Mucosa of rectum (tissue), 2 donors: ENCODE measurements around the gene ARL3.

Experiments
- H3K27ac ChIP-seq, 2 donors: one replicate each; pipeline ENCODE4 v1.7.0; 2013; ENCODE audit warnings: inconsistent platforms in 2 of 2, low read depth in 2 of 2, low read length in 2 of 2
- H3K27me3 ChIP-seq, 2 donors: one replicate each; pipeline ENCODE4 v1.7.0; 2013; ENCODE audit warnings: low read length in 2 of 2; ENCODE audit not compliant: control insufficient read depth in 2 of 2, insufficient read depth in 2 of 2
- H3K36me3 ChIP-seq, 2 donors: one replicate each; pipeline ENCODE4 v1.7.0; 2013; ENCODE audit warnings: low read length in 2 of 2; ENCODE audit not compliant: control insufficient read depth in 2 of 2, insufficient read depth in 2 of 2
- H3K4me1 ChIP-seq, 2 donors: one replicate each; pipeline ENCODE4 v1.7.0; 2013; ENCODE audit warnings: low read length in 2 of 2, mild to moderate bottlenecking in 1 of 2; ENCODE audit not compliant: control insufficient read depth in 2 of 2, insufficient read depth in 2 of 2
- H3K4me3 ChIP-seq, 2 donors: one replicate each; pipeline ENCODE4 v1.7.0; 2013; ENCODE audit warnings: low read length in 2 of 2
- H3K9ac ChIP-seq, 2 donors: one replicate each; pipeline ENCODE4 v1.7.0; 2013; ENCODE audit warnings: low read length in 2 of 2, low read depth in 1 of 2, mild to moderate bottlenecking in 1 of 2
- H3K9me3 ChIP-seq, 2 donors: one replicate each; pipeline ENCODE4 v1.7.0; 2013; ENCODE audit warnings: low read length in 2 of 2; ENCODE audit not compliant: control insufficient read depth in 2 of 2
- donor health status: healthy.
- donor health status: Normal muscosa, but diverticular disease.

The ARL3 gene

GRCh38 chr10:102665904-102666509 is 48.2 kb downstream of the ARL3 start:
- Histone ChIP-seq H3K27ac (no peak overlapping the region), H3K36me3 (no peaks in the 10 kb centered on the region), H3K4me1 (peaks cover 11 to 13% of the 10 kb centered on the region in 2 donors), H3K9me3 (no peaks in the 10 kb centered on the region), H3K4me3 (no peak overlapping the region), H3K27me3 (no peaks in the 10 kb centered on the region), H3K9ac (no peak overlapping the region)

- Histone ChIP-seq H3K9me3 (no peaks in the 10 kb centered on the region), H3K36me3 (peaks cover 8 to 9% of the 10 kb centered on the region in 2 donors), H3K4me1 (peaks cover 39 to 40% of the 10 kb centered on the region in 2 donors), H3K27me3 (no peaks in the 10 kb centered on the region), H3K4me3 (peak overlapping the region in 1 of 2 donors; percentile 33), H3K9ac (no peak overlapping the region), H3K27ac (peak overlapping the region; percentile 47 to 70)
Observed at GRCh38 chr10:102661658-102662028, 52.6 kb downstream of the ARL3 start.

GRCh38 chr10:102660888-102661657 is 53.1 kb downstream of the ARL3 start:
- Histone ChIP-seq H3K27me3 (no peaks in the 10 kb centered on the region), H3K4me3 (peak overlapping the region in 1 of 2 donors; percentile 33), H3K4me1 (peaks cover 39 to 40% of the 10 kb centered on the region in 2 donors), H3K9ac (peak overlapping the region; percentile 31 to 32), H3K9me3 (no peaks in the 10 kb centered on the region), H3K27ac (peak overlapping the region; percentile 47 to 70), H3K36me3 (peaks cover 14% of the 10 kb centered on the region in 2 donors)

GRCh38 chr10:102658802-102659201 is 55.4 kb downstream of the ARL3 start:
- no peaks in the 10 kb centered on the region for H3K9me3 ChIP-seq
- no peaks in the 10 kb centered on the region for H3K27me3 ChIP-seq
- no peak overlapping the region for H3K4me3 ChIP-seq
- H3K36me3 ChIP-seq = peaks cover 30 to 32% of the 10 kb centered on the region in 2 donors
- H3K9ac ChIP-seq = peak overlapping the region in 1 of 2 donors; percentile 5
- peak overlapping the region; percentile 74 to 77 for H3K27ac ChIP-seq
- peaks cover 39 to 40% of the 10 kb centered on the region in 2 donors for H3K4me1 ChIP-seq

GRCh38 chr10:102657984-102658724 is 56.0 kb downstream of the ARL3 start:
- H3K27ac ChIP-seq = peak overlapping the region; percentile 74 to 77
- H3K27me3 ChIP-seq = no peaks in the 10 kb centered on the region
- H3K4me1 ChIP-seq = peaks cover 40 to 42% of the 10 kb centered on the region in 2 donors
- H3K4me3 ChIP-seq = peak overlapping the region in 1 of 2 donors; percentile 7
- H3K9ac ChIP-seq = peak overlapping the region in 1 of 2 donors; percentile 5
- peaks cover 34 to 37% of the 10 kb centered on the region in 2 donors for H3K36me3 ChIP-seq
- H3K9me3 ChIP-seq = no peaks in the 10 kb centered on the region

GRCh38 chr10:102657451-102657850 is 56.7 kb downstream of the ARL3 start:
- Histone ChIP-seq H3K27ac (peak overlapping the region; percentile 74 to 76), H3K9me3 (no peaks in the 10 kb centered on the region), H3K36me3 (peaks cover 34 to 39% of the 10 kb centered on the region in 2 donors), H3K27me3 (no peaks in the 10 kb centered on the region), H3K4me1 (peaks cover 40 to 45% of the 10 kb centered on the region in 2 donors), H3K9ac (peak overlapping the region; percentile 14 to 30), H3K4me3 (no peak overlapping the region)

GRCh38 chr10:102656791-102657371 is 57.3 kb downstream of the ARL3 start:
- Histone ChIP-seq H3K27ac (peak overlapping the region; percentile 74 to 76), H3K4me1 (peaks cover 40 to 49% of the 10 kb centered on the region in 2 donors), H3K4me3 (no peak overlapping the region), H3K36me3 (peaks cover 34 to 39% of the 10 kb centered on the region in 2 donors), H3K9me3 (no peaks in the 10 kb centered on the region), H3K9ac (peak overlapping the region in 1 of 2 donors; percentile 30), H3K27me3 (no peaks in the 10 kb centered on the region)

GRCh38 chr10:102656026-102656425 is 58.2 kb downstream of the ARL3 start:
- Histone ChIP-seq H3K4me3 (no peak overlapping the region), H3K27me3 (no peaks in the 10 kb centered on the region), H3K27ac (no peak overlapping the region), H3K4me1 (peaks cover 44 to 50% of the 10 kb centered on the region in 2 donors), H3K36me3 (peaks cover 34 to 39% of the 10 kb centered on the region in 2 donors), H3K9ac (no peak overlapping the region), H3K9me3 (no peaks in the 10 kb centered on the region)

GRCh38 chr10:102654969-102655368 is 59.2 kb downstream of the ARL3 start:
- H3K27me3 ChIP-seq = no peaks in the 10 kb centered on the region
- H3K9ac ChIP-seq = no peak overlapping the region
- peaks cover 44 to 52% of the 10 kb centered on the region in 2 donors for H3K4me1 ChIP-seq
- H3K9me3 ChIP-seq = no peaks in the 10 kb centered on the region
- H3K4me3 ChIP-seq = no peak overlapping the region
- H3K36me3 ChIP-seq = peaks cover 34 to 42% of the 10 kb centered on the region in 2 donors
- no peak overlapping the region for H3K27ac ChIP-seq
